Measurements from ENCODE around the gene RAPGEF4. TPM values are rescaled to one million over a fixed set of nuclear protein-coding genes. Genes with fewer than 3 reads are reported as not detected.

The RAPGEF4 gene
- total and polyA plus RNA-seq, 2 of the 8 experiments (the other 6 are each of a cell fraction or from before 2014, with no cell fraction given), result 1.2 to 2.6 TPM

DNA sequence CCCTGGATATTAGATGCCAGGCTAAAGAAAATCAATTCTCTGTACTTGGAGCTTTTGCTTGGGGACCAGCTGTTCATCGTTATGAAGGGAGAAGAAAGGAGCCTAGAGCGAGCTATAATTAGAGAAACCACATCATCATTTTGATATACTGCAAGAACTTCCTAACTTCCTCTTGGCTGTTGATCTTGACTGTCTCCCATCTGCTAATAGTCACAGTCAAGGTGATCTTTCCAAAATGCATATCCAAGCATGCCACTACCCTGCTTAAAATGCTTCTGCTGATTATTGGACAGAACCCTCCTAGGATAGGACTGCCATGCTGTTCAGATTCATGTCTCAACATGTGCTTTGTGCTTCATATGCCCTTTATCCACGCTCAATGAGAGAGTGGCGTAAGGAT, 54.8 kb downstream of the RAPGEF4 start (continued):
- TF ChIP-seq RAD21 (IDR thresholded peaks at IDR 0.05 in 1 of 2, conservative IDR thresholded peaks at IDR 0.05 in 1 of 2; ENCODE audit: low read depth in 2 of 2, low read length in 2 of 2), result no peak
- TF ChIP-seq PHF8 (conservative IDR thresholded peaks at IDR 0.05; ENCODE audit: low read depth, low read length), result no peak
- TF ChIP-seq CHD2 (IDR thresholded peaks at IDR 0.05; ENCODE audit: low read length), result no peak
- no peak for TF ChIP-seq ZNF274 (IDR thresholded peaks at IDR 0.05; ENCODE audit: borderline replicate concordance, extremely low read depth, low read length)

Measured in H1 (cell line).